T-cell (primary cell): Measurements from ENCODE around the gene PARVG. TPM values are rescaled to one million over a fixed set of nuclear protein-coding genes. Genes with fewer than 3 reads are reported as not detected.

Experiments used
- ATAC-seq, 4 experiments: fragments of 200-7000 bp in 3 of 4; fragments of 150-1000 bp in 1 of 4; cut with Tn5 transposase; replicated peaks in 1 of 4; 1 replicate in 3 of 4; 2 replicates in 1 of 4; pipeline ENCODE4 v1.10.0; 2021; ENCODE audit warnings: moderate library complexity in 3 of 4, mild to moderate bottlenecking in 2 of 4, moderate number of reproducible peaks in 1 of 4
- CTCF ChIA-PET, 2 donors: fragments of 300-600 bp; sonication (Branson Sonifier 250); formaldehyde crosslinking; loops; one replicate each; lab custom pipeline; 2022; ENCODE audit warnings: antibody characterized with exemption in 2 of 2; lab: Charles Lee
- POLR2A ChIA-PET, 2 donors: fragments of 300-600 bp; sonication (Branson Sonifier 250); formaldehyde crosslinking; loops; one replicate each; lab custom pipeline; 2022; ENCODE audit warnings: antibody characterized with exemption in 2 of 2; lab: Charles Lee
- DNase-seq, 35 experiments: peaks; one replicate each; pipeline versions ENCODE4 v3.0.0 to v3.0.0-alpha.2; 2013 to 2023
- H3K27ac ChIP-seq: one replicate; pipeline ENCODE4 v1.5.1; 2013; ENCODE audit warnings: low read length
- H3K27me3 ChIP-seq, 2 experiments: replicated peaks in 1 of 2; 1 replicate in 1 of 2; 2 replicates in 1 of 2; pipeline versions ENCODE4 v1.6.1 to v1.7.0; 2013; ENCODE audit warnings: low read length in 1 of 2, mixed read lengths in 1 of 2; ENCODE audit not compliant: control insufficient read depth in 2 of 2, insufficient read depth in 2 of 2; ENCODE audit errors: extremely low read depth in 1 of 2
- H3K36me3 ChIP-seq, 2 donors: 1 replicate in 1 of 2; 2 replicates in 1 of 2; pipeline versions ENCODE4 v1.6.1 to v1.7.0; 2013; ENCODE audit warnings: low read length in 1 of 2; ENCODE audit not compliant: control insufficient read depth in 2 of 2, insufficient read depth in 1 of 2; ENCODE audit errors: extremely low read depth in 1 of 2
- H3K4me1 ChIP-seq, 2 experiments: 1 replicate in 1 of 2; 2 replicates in 1 of 2; pipeline versions ENCODE4 v1.6.1 to v1.7.0; 2013; ENCODE audit warnings: low read length in 2 of 2, mixed read lengths in 1 of 2; ENCODE audit not compliant: insufficient read depth in 2 of 2, control insufficient read depth in 1 of 2; ENCODE audit errors: extremely low read depth in 1 of 2
- H3K4me3 ChIP-seq, 2 donors: 1 replicate in 1 of 2; 2 replicates in 1 of 2; pipeline versions ENCODE4 v1.5.1 to v1.7.0; 2013; ENCODE audit warnings: mild to moderate bottlenecking in 2 of 2, low read length in 1 of 2, moderate library complexity in 1 of 2; ENCODE audit not compliant: control insufficient read depth in 1 of 2; ENCODE audit errors: extremely low read depth in 1 of 2
- H3K9me3 ChIP-seq: 2 replicates; pipeline ENCODE4 v1.7.0; 2013
- H3K27ac Mint-ChIP-seq, 2 donors: one replicate each; pipeline ENCODE4 v1.8.0; 2020 to 2021; ENCODE audit warnings: mild to moderate bottlenecking in 2 of 2, mixed read lengths in 2 of 2
- H3K27me3 Mint-ChIP-seq, 2 donors: one replicate each; pipeline ENCODE4 v1.8.0; 2021 to 2022; ENCODE audit warnings: mixed read lengths in 2 of 2
- H3K36me3 Mint-ChIP-seq: one replicate; pipeline ENCODE4 v1.8.0; 2021; ENCODE audit warnings: mixed read lengths
- H3K4me1 Mint-ChIP-seq, 3 donors: one replicate each; pipeline ENCODE4 v1.8.0; 2020 to 2022; ENCODE audit warnings: mixed read lengths in 3 of 3, mild to moderate bottlenecking in 1 of 3
- H3K4me3 Mint-ChIP-seq, 3 donors: one replicate each; pipeline ENCODE4 v1.8.0; 2020 to 2022; ENCODE audit warnings: mild to moderate bottlenecking in 3 of 3, mixed read lengths in 3 of 3, moderate library complexity in 3 of 3
- H3K9me3 Mint-ChIP-seq, 3 donors: one replicate each; pipeline ENCODE4 v1.8.0; 2020 to 2022; ENCODE audit warnings: mixed read lengths in 3 of 3
- WGBS: methylation state at CpG from one replicate; pipeline ENCODE4 v1.1.5; 2013; ENCODE audit warnings: missing lambda C conversion rate; ENCODE audit not compliant: insufficient coverage; 5-methylcytosine and 5-hydroxymethylcytosine counted together
- total RNA-seq, 35 experiments: library from RNA in 6 of 35; stranded (reverse) in 6 of 35; fragments of 120-200 nt in 1 of 35; gene quantifications; one replicate each; pipeline versions ENCODE4 v1.2.1 to v1.2.4 and lab custom pipeline; 2013 to 2026

Gene PARVG
- total RNA-seq, 5 donors from 2014 or later (not counting 1 experiment from before 2014, with no cell fraction given): 153 to 236 (median 197) TPM

DNA sequence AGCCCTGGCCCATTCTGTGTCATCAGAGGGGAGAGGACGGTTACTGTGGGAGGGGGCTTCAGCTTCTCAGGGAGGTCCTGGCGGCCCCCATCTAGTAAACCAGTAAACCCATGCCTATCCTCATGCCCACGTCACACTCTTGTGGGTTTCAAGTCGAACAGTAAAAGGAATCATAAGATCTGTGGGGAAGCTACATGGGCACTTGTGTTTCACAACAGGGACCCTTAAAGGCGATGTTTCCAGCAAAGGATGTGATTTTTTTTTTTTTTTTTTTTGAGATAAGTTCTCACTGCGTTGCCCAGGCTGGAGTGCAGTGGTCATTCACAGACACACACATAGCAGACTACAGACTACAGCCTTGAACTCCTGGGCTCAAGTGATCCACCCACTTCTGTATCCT, 9.2 kb upstream of the PARVG start:
- POLR2A ChIA-PET: interaction anchor here in 1 of 2 donors (0.7 kb wide), 1 partner anchor 255 kb away, joined by 5 read pairs; no protein-coding TSS in a partner anchor
- no peak overlapping the region for H3K4me3 Mint-ChIP-seq
- Histone ChIP-seq H3K4me3 (no peak overlapping the region), H3K9me3 (no peaks in the 10 kb centered on the region), H3K27me3 (no peaks in the 10 kb centered on the region), H3K4me1 (peaks cover 0 to 2% of the 10 kb centered on the region in 2 experiments), H3K27ac (no peak overlapping the region), H3K36me3 (no peaks in the 10 kb centered on the region)
- no peaks in the 10 kb centered on the region for H3K36me3 Mint-ChIP-seq
- WGBS: no CpG with 5 or more reads among the region's 6 CpGs
- no peak for ATAC-seq
- CTCF ChIA-PET: no interaction called here
- no peak for DNase-seq
- H3K27ac Mint-ChIP-seq: no peak overlapping the region
- peaks cover 0 to 2% of the 10 kb centered on the region in 2 donors for H3K27me3 Mint-ChIP-seq
- H3K9me3 Mint-ChIP-seq: no peaks in the 10 kb centered on the region
- H3K4me1 Mint-ChIP-seq: peaks cover 0 to 5% (median 0%) of the 10 kb centered on the region in 3 donors

GRCh38 chr22:44172370-44173108, 8.2 kb upstream of the PARVG start:
- WGBS: 60% methylated on average over 15 of the region's 22 CpGs
- ChIA-PET CTCF (no interaction called here), POLR2A (no interaction called here)
- H3K27ac ChIP-seq: no peak overlapping the region
- Mint-ChIP-seq H3K4me3 (no peak overlapping the region), H3K27me3 (peaks cover 0 to 2% of the 10 kb centered on the region in 2 donors), H3K4me1 (peaks cover 0 to 5% (median 0%) of the 10 kb centered on the region in 3 donors), H3K27ac (no peak overlapping the region), H3K36me3 (no peaks in the 10 kb centered on the region), H3K9me3 (no peaks in the 10 kb centered on the region)
- no peaks in the 10 kb centered on the region for H3K27me3 ChIP-seq
- H3K4me3 ChIP-seq: no peak overlapping the region
- H3K36me3 ChIP-seq: no peaks in the 10 kb centered on the region
- ATAC-seq (no peak), DNase-seq (peak in 5 of 35 experiments; percentile 10 to 55 (median 25))
- H3K4me1 ChIP-seq: peaks cover 0 to 2% of the 10 kb centered on the region in 2 experiments
- H3K9me3 ChIP-seq: no peaks in the 10 kb centered on the region

DNA sequence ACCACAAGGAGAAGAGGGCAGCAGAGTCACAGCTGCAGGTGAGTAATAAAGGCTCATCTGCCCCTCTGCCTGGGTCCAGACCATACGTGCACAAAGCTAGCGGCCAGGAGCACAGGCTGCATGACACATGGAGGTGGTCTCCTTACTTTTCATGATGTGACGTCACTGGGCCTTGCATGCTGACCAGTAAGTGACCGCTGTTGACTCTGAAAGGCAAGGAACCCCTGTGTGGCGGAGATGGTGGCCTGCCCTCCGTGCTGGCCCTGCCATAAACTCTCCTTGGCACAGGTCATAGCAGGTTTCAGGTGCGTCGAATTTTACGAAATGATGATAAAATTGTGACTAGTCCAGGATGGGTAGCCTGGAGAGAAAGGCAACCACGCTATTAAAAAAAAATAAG, 7.6 kb upstream of the PARVG start:
- H3K27ac ChIP-seq: no peak overlapping the region
- no peak for DNase-seq
- POLR2A ChIA-PET: no interaction called here

GRCh38 chr22:44175676-44176075, 5.0 kb upstream of the PARVG start:
- H3K27ac Mint-ChIP-seq: no peak overlapping the region

More for the DNA sequence above, 7.6 kb upstream of the PARVG start:
- Mint-ChIP-seq H3K9me3 (no peaks in the 10 kb centered on the region), H3K4me1 (peaks cover 0 to 5% (median 0%) of the 10 kb centered on the region in 3 donors), H3K27ac (no peak overlapping the region), H3K27me3 (peaks cover 0 to 2% of the 10 kb centered on the region in 2 donors), H3K4me3 (no peak overlapping the region), H3K36me3 (no peaks in the 10 kb centered on the region)
- WGBS: 96% methylated on average over 8 of the region's 10 CpGs
- H3K36me3 ChIP-seq: no peaks in the 10 kb centered on the region
- H3K9me3 ChIP-seq: no peaks in the 10 kb centered on the region
- H3K27me3 ChIP-seq: no peaks in the 10 kb centered on the region
- H3K4me1 ChIP-seq: peaks cover 0 to 2% of the 10 kb centered on the region in 2 experiments
- H3K4me3 ChIP-seq: no peak overlapping the region
- CTCF ChIA-PET: no interaction called here
- no peak for ATAC-seq

DNA sequence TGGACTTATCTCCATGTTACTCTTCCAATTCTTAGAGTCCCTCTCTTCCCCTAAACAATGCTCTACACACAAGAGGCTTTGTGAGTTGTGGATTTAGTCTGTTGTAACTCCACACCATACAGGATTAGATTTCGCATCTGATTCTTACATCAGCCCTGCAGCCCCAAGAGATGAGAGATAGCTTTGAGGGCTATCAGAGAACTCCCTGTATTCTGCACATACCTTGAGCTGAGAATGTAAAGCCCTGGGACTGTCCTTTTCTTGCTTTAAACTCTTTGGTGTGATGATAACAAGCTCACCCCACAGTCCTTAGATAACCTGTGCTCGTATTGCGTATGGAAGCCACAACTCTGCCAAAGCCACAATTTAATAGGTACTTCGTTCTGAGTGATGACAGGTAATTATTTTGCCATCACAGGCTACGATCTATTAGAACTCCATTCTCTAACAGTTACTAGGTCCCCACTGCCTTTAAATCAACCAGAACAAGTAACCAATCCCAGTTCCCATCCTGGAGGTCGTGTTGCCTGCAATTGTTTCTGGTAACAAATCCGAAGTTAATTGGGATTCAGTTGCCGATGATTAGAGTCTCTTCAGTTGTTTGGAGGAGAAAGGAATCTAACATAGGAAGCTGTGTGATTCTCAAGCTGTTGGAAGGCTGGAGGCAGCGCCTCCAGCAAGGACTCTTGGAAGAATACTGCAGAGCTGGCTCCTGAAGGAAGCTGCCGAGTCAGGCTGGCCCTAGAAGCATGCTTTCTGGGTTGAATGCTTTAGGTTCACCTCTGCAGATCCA, 1.3 kb upstream of the PARVG start:
- H3K36me3 ChIP-seq: peaks cover 5% of the 10 kb centered on the region in 2 donors
- WGBS: 85% methylated on average over 4 of the region's 10 CpGs
- peak overlapping the region in 1 of 2 donors; percentile 52 for H3K27ac Mint-ChIP-seq

More at GRCh38 chr22:44175676-44176075, 5.0 kb upstream of the PARVG start:
- H3K36me3 ChIP-seq: no peaks in the 10 kb centered on the region
- peaks cover 4 to 12% (median 6%) of the 10 kb centered on the region in 3 donors for H3K4me1 Mint-ChIP-seq
- no peak overlapping the region for H3K27ac ChIP-seq
- H3K36me3 Mint-ChIP-seq: no peaks in the 10 kb centered on the region
- H3K9me3 ChIP-seq: no peaks in the 10 kb centered on the region
- no peak for DNase-seq
- H3K4me1 ChIP-seq: peaks cover 0 to 10% of the 10 kb centered on the region in 2 experiments
- no peaks in the 10 kb centered on the region for H3K27me3 ChIP-seq
- WGBS: 58% methylated on average over 4 of the region's 8 CpGs
- CTCF ChIA-PET: no interaction called here
- no peak overlapping the region for H3K4me3 ChIP-seq
- peaks cover 0 to 2% of the 10 kb centered on the region in 2 donors for H3K27me3 Mint-ChIP-seq
- no peak for ATAC-seq
- no peak overlapping the region for H3K4me3 Mint-ChIP-seq
- POLR2A ChIA-PET: no interaction called here
- H3K9me3 Mint-ChIP-seq: no peaks in the 10 kb centered on the region

GRCh38 chr22:44179989-44180705, 578 bp upstream of the PARVG start:
- peaks cover 6 to 37% of the 10 kb centered on the region in 2 experiments for H3K4me1 ChIP-seq
- peaks cover 5 to 9% of the 10 kb centered on the region in 2 donors for H3K36me3 ChIP-seq
- no peak for ATAC-seq
- Mint-ChIP-seq H3K27ac (peak overlapping the region; percentile 95 to 96), H3K4me3 (peak overlapping the region; percentile 84 to 86 (median 86)), H3K27me3 (no peaks in the 10 kb centered on the region), H3K36me3 (peaks cover 6% of the 10 kb centered on the region), H3K9me3 (no peaks in the 10 kb centered on the region), H3K4me1 (peaks cover 26 to 33% (median 31%) of the 10 kb centered on the region in 3 donors)
- no peaks in the 10 kb centered on the region for H3K9me3 ChIP-seq
- H3K27me3 ChIP-seq: no peaks in the 10 kb centered on the region
- peak overlapping the region in 1 of 2 donors; percentile 86 for H3K4me3 ChIP-seq
- POLR2A ChIA-PET: no interaction called here
- 79% methylated on average over 2 of the region's 6 CpGs for WGBS
- peak overlapping the region; percentile 84 for H3K27ac ChIP-seq
- DNase-seq: no peak
- CTCF ChIA-PET: interaction anchor here in 1 of 2 donors (1.1 to 1.6 kb wide), 2 partner anchors 185 to 187 kb away, joined by 3 to 12 read pairs; no protein-coding TSS in a partner anchor

More for the DNA sequence above, 1.3 kb upstream of the PARVG start:
- DNase-seq: no peak
- H3K4me3 ChIP-seq: no peak overlapping the region
- POLR2A ChIA-PET: no interaction called here
- Mint-ChIP-seq H3K27me3 (no peaks in the 10 kb centered on the region), H3K9me3 (no peaks in the 10 kb centered on the region), H3K4me1 (peaks cover 25 to 28% (median 26%) of the 10 kb centered on the region in 3 donors), H3K36me3 (no peaks in the 10 kb centered on the region), H3K4me3 (no peak overlapping the region)
- H3K4me1 ChIP-seq: peaks cover 6 to 37% of the 10 kb centered on the region in 2 experiments
- no peak overlapping the region for H3K27ac ChIP-seq
- H3K27me3 ChIP-seq: no peaks in the 10 kb centered on the region
- no peaks in the 10 kb centered on the region for H3K9me3 ChIP-seq
- CTCF ChIA-PET: no interaction called here
- ATAC-seq: no peak
